GM12878 (cell line): Measurements from ENCODE around the gene GPR152. TPM values are rescaled to one million over a fixed set of nuclear protein-coding genes. Genes with fewer than 3 reads are reported as not detected.

Source experiments
- ETV6 ChIP-seq, 2 experiments: fragments of 450-650 bp in 1 of 2; IDR thresholded peaks in 1 of 2; conservative IDR thresholded peaks in 1 of 2; 2 replicates each; pipeline ENCODE4 v1.6.1; 2014; ENCODE audit warnings: antibody characterized with exemption in 1 of 2, borderline replicate concordance in 1 of 2, low read depth in 1 of 2, mild to moderate bottlenecking in 1 of 2, moderate library complexity in 1 of 2
- HDGF ChIP-seq: fragments of 450-650 bp; IDR thresholded peaks from 2 replicates; pipeline ENCODE4 v1.6.1; 2016; ENCODE audit warnings: antibody characterized with exemption
- IRF4 ChIP-seq: IDR thresholded peaks from 2 replicates; pipeline ENCODE4 v1.6.1; 2011; ENCODE audit warnings: low read depth, low read length
- MTA2 ChIP-seq: fragments of 450-650 bp; IDR thresholded peaks from 2 replicates; pipeline ENCODE4 v1.6.1; 2016; ENCODE audit warnings: low read depth, mild to moderate bottlenecking, moderate library complexity
- NBN ChIP-seq: fragments of 450-650 bp; IDR thresholded peaks from 2 replicates; pipeline ENCODE4 v1.6.1; 2016
- NRF1 ChIP-seq: conservative IDR thresholded peaks from 2 replicates; pipeline ENCODE4 v1.6.1; 2011; ENCODE audit warnings: mild to moderate bottlenecking, low read depth, low read length, improper control_type of control experiment
- POLR2A ChIP-seq: IDR thresholded peaks from 2 replicates; pipeline ENCODE4 v1.6.1; 2011; ENCODE audit warnings: low read depth, mild to moderate bottlenecking, low read length
- RCOR1 ChIP-seq: conservative IDR thresholded peaks from 2 replicates; pipeline ENCODE4 v1.6.1; 2012; ENCODE audit warnings: low read depth, low read length, improper control_type of control experiment
- RELB ChIP-seq: fragments of 450-650 bp; IDR thresholded peaks from 2 replicates; pipeline ENCODE4 v1.6.1; 2017; ENCODE audit warnings: low read depth, mild to moderate bottlenecking, moderate library complexity
- SIX5 ChIP-seq: IDR thresholded peaks from 2 replicates; pipeline ENCODE4 v1.6.1; 2011; ENCODE audit warnings: mild to moderate bottlenecking, low read depth, low read length, moderate library complexity; ENCODE audit not compliant: severe bottlenecking
- SMAD1 ChIP-seq: fragments of 450-650 bp; IDR thresholded peaks from 2 replicates; pipeline ENCODE4 v1.6.1; 2018; ENCODE audit warnings: mild to moderate bottlenecking, low read depth; ENCODE audit not compliant: partially characterized antibody
- TBL1XR1 ChIP-seq: IDR thresholded peaks from 2 replicates; pipeline ENCODE4 v1.6.1; 2012; ENCODE audit warnings: low read depth, low read length, improper control_type of control experiment
- TCF12 ChIP-seq: IDR thresholded peaks from 2 replicates; pipeline ENCODE4 v1.6.1; 2011; ENCODE audit warnings: low read depth, mild to moderate bottlenecking, low read length
- polyA plus RNA-seq, 11 experiments: library from polyadenylated mRNA; depleted of rRNA in 4 of 11; unstranded in 6 of 11; stranded (reverse) in 5 of 11; fragments of >200 nt; fragmentation: Nextera tagmentation in 4 of 11; fragmentation: Illumina TruSeq in 1 of 11; extraction: Ambion mirVana in 4 of 11; extraction: Trizol in 1 of 11; gene quantifications; 1 replicate in 1 of 11; 2 replicates in 10 of 11; pipeline versions ENCODE4 v1.2.1 to v1.2.3, GENCODE V29; 2011 to 2016; ENCODE audit warnings: inconsistent platforms in 2 of 11, missing spikeins in 2 of 11, low read depth in 1 of 11
- total RNA-seq, 4 experiments: library from RNA; depleted of rRNA in 3 of 4; stranded (reverse); fragments of >200 nt in 3 of 4; fragmentation: Illumina TruSeq in 1 of 4; extraction: Trizol in 1 of 4; gene quantifications; 2 replicates each; pipeline versions ENCODE4 v1.2.1 to v1.2.3, GENCODE V29; 2013 to 2021
- TF ChIP-seq, protein P1 (sequence below): fragments of 450-650 bp; IDR thresholded peaks from 2 replicates; pipeline ENCODE4 v1.6.1; 2016; ENCODE audit warnings: mild to moderate bottlenecking, moderate library complexity, borderline replicate concordance
- TF ChIP-seq, protein P2 (sequence below): fragments of 450-650 bp; IDR thresholded peaks from 2 replicates; pipeline ENCODE4 v1.6.1; 2016; ENCODE audit warnings: mild to moderate bottlenecking
- TF ChIP-seq, protein P3 (sequence below): fragments of 450-650 bp; IDR thresholded peaks from 2 replicates; pipeline ENCODE4 v1.6.1; 2017; ENCODE audit warnings: mild to moderate bottlenecking, moderate library complexity

GPR152 gene
- total and polyA plus RNA-seq, 10 of the 15 experiments (the other 5 are each of a cell fraction or from before 2014, with no cell fraction given), result not detected

DNA sequence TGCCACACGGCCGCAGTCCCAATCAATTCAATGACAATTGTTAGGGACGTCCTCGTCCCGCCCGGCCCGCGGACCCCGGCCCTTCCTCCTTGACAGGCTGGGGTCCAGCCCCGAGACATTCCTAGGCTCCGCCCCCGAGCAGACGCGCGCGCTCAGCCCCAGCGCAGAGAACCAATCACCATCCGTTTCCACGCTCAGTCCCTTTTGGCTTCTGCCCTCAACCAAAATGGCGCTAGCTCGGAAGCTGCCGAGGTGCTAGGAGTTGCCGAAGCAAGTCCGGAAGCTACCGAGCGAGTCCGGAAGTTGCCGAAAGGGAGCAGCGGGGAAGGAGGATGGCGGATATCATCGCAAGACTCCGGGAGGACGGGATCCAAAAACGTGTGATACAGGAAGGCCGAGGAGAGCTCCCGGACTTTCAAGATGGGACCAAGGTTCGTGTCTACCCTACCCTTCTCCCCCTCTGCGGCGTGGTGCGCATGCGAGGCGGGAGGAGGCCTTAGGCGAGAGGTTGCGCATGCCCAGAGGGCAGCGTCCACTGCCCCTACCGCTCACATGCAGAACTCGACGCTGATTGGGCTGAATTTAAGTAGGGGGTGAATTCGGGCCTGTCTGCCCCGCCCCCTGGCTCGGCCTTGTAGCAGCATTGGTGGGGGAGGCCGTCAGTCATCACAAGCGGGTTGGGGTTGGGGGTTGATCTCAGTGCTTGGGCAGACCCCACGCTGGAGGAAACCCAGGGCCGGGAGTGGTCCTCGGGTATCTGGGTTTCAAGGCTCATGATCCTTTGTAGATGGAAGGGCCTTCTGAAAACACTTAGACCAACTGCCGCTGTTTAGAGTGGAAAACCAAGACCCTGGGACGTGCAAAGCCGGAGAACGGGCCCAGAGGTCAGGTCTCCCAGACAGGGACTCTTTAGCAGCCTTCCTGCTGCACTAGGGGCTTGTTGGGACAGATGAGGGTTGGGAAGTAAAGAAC lies 30.6 kb upstream of the GPR152 start, which contains the start of gene AIP (continued):
- TF ChIP-seq, protein P1, sequence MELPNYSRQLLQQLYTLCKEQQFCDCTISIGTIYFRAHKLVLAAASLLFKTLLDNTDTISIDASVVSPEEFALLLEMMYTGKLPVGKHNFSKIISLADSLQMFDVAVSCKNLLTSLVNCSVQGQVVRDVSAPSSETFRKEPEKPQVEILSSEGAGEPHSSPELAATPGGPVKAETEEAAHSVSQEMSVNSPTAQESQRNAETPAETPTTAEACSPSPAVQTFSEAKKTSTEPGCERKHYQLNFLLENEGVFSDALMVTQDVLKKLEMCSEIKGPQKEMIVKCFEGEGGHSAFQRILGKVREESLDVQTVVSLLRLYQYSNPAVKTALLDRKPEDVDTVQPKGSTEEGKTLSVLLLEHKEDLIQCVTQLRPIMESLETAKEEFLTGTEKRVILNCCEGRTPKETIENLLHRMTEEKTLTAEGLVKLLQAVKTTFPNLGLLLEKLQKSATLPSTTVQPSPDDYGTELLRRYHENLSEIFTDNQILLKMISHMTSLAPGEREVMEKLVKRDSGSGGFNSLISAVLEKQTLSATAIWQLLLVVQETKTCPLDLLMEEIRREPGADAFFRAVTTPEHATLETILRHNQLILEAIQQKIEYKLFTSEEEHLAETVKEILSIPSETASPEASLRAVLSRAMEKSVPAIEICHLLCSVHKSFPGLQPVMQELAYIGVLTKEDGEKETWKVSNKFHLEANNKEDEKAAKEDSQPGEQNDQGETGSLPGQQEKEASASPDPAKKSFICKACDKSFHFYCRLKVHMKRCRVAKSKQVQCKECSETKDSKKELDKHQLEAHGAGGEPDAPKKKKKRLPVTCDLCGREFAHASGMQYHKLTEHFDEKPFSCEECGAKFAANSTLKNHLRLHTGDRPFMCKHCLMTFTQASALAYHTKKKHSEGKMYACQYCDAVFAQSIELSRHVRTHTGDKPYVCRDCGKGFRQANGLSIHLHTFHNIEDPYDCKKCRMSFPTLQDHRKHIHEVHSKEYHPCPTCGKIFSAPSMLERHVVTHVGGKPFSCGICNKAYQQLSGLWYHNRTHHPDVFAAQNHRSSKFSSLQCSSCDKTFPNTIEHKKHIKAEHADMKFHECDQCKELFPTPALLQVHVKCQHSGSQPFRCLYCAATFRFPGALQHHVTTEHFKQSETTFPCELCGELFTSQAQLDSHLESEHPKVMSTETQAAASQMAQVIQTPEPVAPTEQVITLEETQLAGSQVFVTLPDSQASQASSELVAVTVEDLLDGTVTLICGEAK, result 0 out of 2 replicates have a peak, but pooled peaks have one; percentile 57
- no peak for TF ChIP-seq RCOR1
- TF ChIP-seq, protein P2, sequence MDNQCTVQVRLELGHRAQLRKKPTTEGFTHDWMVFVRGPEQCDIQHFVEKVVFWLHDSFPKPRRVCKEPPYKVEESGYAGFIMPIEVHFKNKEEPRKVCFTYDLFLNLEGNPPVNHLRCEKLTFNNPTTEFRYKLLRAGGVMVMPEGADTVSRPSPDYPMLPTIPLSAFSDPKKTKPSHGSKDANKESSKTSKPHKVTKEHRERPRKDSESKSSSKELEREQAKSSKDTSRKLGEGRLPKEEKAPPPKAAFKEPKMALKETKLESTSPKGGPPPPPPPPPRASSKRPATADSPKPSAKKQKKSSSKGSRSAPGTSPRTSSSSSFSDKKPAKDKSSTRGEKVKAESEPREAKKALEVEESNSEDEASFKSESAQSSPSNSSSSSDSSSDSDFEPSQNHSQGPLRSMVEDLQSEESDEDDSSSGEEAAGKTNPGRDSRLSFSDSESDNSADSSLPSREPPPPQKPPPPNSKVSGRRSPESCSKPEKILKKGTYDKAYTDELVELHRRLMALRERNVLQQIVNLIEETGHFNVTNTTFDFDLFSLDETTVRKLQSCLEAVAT, result peak; percentile 97
- TF ChIP-seq NRF1, result peak; percentile 95
- peak; percentile 44; the same call in 1 of the 2 replicates for TF ChIP-seq TBL1XR1
- TF ChIP-seq RELB, result peak; percentile 89
- TF ChIP-seq, protein P3, sequence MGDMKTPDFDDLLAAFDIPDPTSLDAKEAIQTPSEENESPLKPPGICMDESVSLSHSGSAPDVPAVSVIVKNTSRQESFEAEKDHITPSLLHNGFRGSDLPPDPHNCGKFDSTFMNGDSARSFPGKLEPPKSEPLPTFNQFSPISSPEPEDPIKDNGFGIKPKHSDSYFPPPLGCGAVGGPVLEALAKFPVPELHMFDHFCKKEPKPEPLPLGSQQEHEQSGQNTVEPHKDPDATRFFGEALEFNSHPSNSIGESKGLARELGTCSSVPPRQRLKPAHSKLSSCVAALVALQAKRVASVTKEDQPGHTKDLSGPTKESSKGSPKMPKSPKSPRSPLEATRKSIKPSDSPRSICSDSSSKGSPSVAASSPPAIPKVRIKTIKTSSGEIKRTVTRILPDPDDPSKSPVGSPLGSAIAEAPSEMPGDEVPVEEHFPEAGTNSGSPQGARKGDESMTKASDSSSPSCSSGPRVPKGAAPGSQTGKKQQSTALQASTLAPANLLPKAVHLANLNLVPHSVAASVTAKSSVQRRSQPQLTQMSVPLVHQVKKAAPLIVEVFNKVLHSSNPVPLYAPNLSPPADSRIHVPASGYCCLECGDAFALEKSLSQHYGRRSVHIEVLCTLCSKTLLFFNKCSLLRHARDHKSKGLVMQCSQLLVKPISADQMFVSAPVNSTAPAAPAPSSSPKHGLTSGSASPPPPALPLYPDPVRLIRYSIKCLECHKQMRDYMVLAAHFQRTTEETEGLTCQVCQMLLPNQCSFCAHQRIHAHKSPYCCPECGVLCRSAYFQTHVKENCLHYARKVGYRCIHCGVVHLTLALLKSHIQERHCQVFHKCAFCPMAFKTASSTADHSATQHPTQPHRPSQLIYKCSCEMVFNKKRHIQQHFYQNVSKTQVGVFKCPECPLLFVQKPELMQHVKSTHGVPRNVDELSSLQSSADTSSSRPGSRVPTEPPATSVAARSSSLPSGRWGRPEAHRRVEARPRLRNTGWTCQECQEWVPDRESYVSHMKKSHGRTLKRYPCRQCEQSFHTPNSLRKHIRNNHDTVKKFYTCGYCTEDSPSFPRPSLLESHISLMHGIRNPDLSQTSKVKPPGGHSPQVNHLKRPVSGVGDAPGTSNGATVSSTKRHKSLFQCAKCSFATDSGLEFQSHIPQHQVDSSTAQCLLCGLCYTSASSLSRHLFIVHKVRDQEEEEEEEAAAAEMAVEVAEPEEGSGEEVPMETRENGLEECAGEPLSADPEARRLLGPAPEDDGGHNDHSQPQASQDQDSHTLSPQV, result no peak
- peak; percentile 10; the same call in 1 of the 2 replicates for TF ChIP-seq MTA2
- 0 out of 2 replicates have a peak, but pooled peaks have one; percentile 7 for TF ChIP-seq IRF4
- peak; percentile 65 for TF ChIP-seq SIX5
- TF ChIP-seq HDGF, result peak; percentile 93
- no peak for TF ChIP-seq SMAD1
- TF ChIP-seq TCF12, result 0 out of 2 replicates have a peak, but pooled peaks have one; percentile 4
- no peak for TF ChIP-seq ETV6 (conservative IDR thresholded peaks at IDR 0.05 in 1 of 2, IDR thresholded peaks at IDR 0.05 in 1 of 2; ENCODE audit: borderline replicate concordance in 1 of 2, low read depth in 1 of 2)
- peak; percentile 58 for TF ChIP-seq NBN
- peak; percentile 78 for TF ChIP-seq POLR2A
